Measurements from ENCODE around the gene CREBRF. TPM values are rescaled to one million over a fixed set of nuclear protein-coding genes. Genes with fewer than 3 reads are reported as not detected.

Gene CREBRF
- total RNA-seq, 4 donors from 2014 or later, result 19.7 to 40.1 (median 35.2) TPM

- intact Hi-C loops (cut with DNase I; ENCODE audit: low total_unique reads), result no loop called here
- no peak for DNase-seq
- TF ChIP-seq POLR2A (IDR thresholded peaks at IDR 0.05) (no peak), CTCF (IDR thresholded peaks at IDR 0.05) (no peak)
- Histone ChIP-seq H3K9me3 (no peaks in the 10 kb centered on the region), H3K27ac (no peak overlapping the region), H3K4me1 (no peaks in the 10 kb centered on the region), H3K4me3 (no peak overlapping the region), H3K36me3 (no peaks in the 10 kb centered on the region), H3K27me3 (no peaks in the 10 kb centered on the region)
These were observed 83.5 kb downstream of the CREBRF start for GRCh38 chr5:173139631-173140030.

GRCh38 chr5:173140769-173141168 lies 84.6 kb downstream of the CREBRF start:
- DNase-seq, result no peak
- Histone ChIP-seq H3K27ac (no peak overlapping the region), H3K27me3 (no peaks in the 10 kb centered on the region), H3K4me3 (no peak overlapping the region), H3K9me3 (no peaks in the 10 kb centered on the region), H3K4me1 (no peaks in the 10 kb centered on the region), H3K36me3 (no peaks in the 10 kb centered on the region)
- intact Hi-C loops (cut with DNase I; ENCODE audit: low total_unique reads), result no loop called here
- TF ChIP-seq POLR2A (IDR thresholded peaks at IDR 0.05) (no peak), CTCF (IDR thresholded peaks at IDR 0.05) (no peak)

GRCh38 chr5:173143567-173143966 lies 87.4 kb downstream of the CREBRF start:
- no peak for TF ChIP-seq CTCF (IDR thresholded peaks at IDR 0.05)
- no peak for TF ChIP-seq POLR2A (IDR thresholded peaks at IDR 0.05)
- H3K4me3 ChIP-seq, result no peak overlapping the region
- H3K27me3 ChIP-seq, result no peaks in the 10 kb centered on the region
- no peak overlapping the region for H3K27ac ChIP-seq
- DNase-seq, result no peak
- intact Hi-C loops (cut with DNase I; ENCODE audit: low total_unique reads), result no loop called here
- no peaks in the 10 kb centered on the region for H3K9me3 ChIP-seq
- no peaks in the 10 kb centered on the region for H3K36me3 ChIP-seq
- no peaks in the 10 kb centered on the region for H3K4me1 ChIP-seq

GRCh38 chr5:173144200-173145176 lies 88.3 kb downstream of the CREBRF start, which contains the start of gene BNIP1:
Gene BNIP1, plus strand, starts transcription at chr5:173144531. Its CDS starts 15 bp downstream, at chr5:173144546.
- Histone ChIP-seq H3K36me3 (no peaks in the 10 kb centered on the region), H3K4me3 (peak within 1 kb of the TSS; percentile 77), H3K9me3 (no peaks in the 10 kb centered on the region), H3K27me3 (no peaks in the 10 kb centered on the region), H3K4me1 (no peaks in the 10 kb centered on the region), H3K27ac (peak within 1 kb of the TSS; percentile 76 to 78)
- peak; percentile 92 to 93 for DNase-seq
- TF ChIP-seq POLR2A (IDR thresholded peaks at IDR 0.05) (peak in 1 of 2 donors; percentile 42), CTCF (IDR thresholded peaks at IDR 0.05) (peak; percentile 91 to 95 (median 94))
- intact Hi-C loops (cut with DNase I; ENCODE audit: low total_unique reads), result no loop called here

GRCh38 chr5:173148354-173148753 lies 92.2 kb downstream of the CREBRF start:
- Histone ChIP-seq H3K4me1 (no peaks in the 10 kb centered on the region), H3K4me3 (no peak overlapping the region), H3K9me3 (no peaks in the 10 kb centered on the region), H3K27me3 (no peaks in the 10 kb centered on the region), H3K27ac (no peak overlapping the region), H3K36me3 (no peaks in the 10 kb centered on the region)
- TF ChIP-seq POLR2A (IDR thresholded peaks at IDR 0.05) (no peak), CTCF (IDR thresholded peaks at IDR 0.05) (no peak)
- intact Hi-C loops (cut with DNase I; ENCODE audit: low total_unique reads), result no loop called here
- DNase-seq, result no peak
